Right forelimb (tissue), 1 donor: ENCODE results near the gene CALN1.
"Not testable (repeated sequence)": the region's sequence is repeated elsewhere in the genome, so short reads cannot be mapped to it uniquely, and the experiment has no call there.

Source experiments
- DNase-seq: peaks from one replicate; pipeline ENCODE4 v3.0.0-alpha.2; 2018

The CALN1 gene

DNA sequence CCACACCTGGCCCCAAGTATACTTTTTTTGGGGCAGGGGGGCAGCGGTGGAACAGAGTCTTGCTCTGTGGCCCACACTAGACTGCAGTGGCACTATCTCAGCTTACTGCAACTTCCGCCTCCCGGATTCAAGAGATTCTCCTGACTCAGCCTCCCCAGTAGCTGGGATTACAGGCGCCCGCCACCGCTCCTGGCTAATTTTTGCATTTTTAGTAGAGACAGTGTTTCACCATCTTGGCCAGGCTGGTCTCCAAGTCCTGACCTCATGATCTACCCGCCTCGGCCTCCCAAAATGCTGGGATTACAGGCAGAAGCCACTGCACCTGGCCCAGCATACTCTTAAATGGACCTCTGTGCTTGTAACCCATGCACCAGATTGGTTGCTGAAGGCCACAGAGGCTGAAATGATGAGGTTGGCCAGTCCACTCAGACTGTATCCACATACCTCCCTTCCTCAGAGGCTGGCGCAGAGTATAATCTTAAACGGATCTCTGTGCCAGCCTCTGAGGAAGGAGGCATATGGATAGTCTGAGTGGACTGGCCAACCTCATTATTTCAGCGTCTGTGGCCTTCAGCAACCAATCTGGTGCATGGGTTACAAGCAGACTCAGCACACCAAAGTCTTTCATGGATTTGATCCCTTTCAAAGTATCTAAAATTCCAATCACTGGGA, 3.0 kb downstream of the CALN1 start:
- DNase-seq, result no peak

DNA sequence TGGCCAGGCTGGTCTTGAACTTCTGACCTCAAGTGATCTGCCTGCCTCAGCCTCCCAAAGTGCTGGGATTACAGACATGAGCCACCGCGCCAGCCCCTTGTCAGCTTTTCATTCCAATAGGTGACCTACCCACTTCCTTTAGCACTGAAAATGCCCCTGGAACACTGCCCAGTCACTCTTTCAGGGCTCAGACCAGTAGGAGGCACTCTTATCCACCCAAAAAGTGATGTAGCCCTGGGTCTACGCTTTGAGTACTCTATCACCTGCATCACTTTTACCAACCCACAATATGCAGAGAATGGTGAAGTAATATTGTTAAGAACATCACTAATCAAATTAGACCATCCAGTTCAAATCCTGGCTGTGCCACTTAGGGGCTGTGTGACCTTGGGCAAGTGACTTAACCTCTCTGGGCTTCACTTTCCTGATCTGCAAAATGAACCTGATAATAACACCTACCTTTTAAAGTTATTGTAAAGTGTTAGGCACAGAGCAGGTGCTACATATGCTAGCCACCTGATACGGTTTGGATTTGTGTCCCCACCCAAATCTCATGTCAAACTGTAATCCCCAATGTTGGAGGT, 5.2 kb downstream of the CALN1 start:
- DNase-seq, result no peak

DNA sequence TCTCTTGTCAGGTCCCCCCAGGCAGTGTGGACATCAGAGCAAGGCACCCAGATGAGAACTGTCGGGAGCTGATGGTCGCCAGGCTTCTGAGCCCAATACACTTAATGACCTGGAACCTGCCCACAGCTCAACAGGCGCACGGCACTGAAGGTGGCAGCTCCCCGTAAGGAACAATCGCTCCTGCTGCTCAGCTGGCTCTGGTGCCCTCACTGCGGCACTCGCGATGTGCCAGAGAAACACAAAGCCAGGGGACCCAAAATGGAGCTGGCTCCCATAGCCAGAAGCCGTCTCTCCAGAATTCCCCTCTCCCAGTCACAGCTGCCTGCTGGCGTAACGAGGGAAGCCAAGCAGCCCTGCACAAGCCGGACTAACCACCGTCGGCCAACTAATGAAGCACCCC, 6.3 kb downstream of the CALN1 start:
- no peak for DNase-seq

GRCh38 chr7:72405418-72405817, 6.7 kb downstream of the CALN1 start:
- no peak for DNase-seq

DNA sequence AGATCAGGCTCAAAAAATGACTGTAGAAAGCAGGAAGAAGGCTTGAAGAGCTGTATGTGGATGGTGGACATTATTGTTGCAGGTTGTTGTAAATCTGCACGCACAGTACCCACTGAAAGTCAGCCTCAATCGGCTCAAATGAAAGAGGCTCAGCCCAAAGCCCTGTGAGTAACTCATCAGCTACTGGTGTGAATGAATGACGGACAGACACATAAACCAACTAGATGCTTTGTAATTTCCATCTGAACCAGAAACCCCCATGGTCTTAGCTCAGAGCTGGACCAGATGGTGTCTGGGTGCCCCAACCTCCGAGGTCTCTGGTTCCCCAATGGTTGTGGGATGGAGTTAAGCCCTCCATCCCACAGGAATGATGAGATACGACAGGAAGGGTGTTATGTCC, 7.4 kb downstream of the CALN1 start:
- no peak for DNase-seq

DNA sequence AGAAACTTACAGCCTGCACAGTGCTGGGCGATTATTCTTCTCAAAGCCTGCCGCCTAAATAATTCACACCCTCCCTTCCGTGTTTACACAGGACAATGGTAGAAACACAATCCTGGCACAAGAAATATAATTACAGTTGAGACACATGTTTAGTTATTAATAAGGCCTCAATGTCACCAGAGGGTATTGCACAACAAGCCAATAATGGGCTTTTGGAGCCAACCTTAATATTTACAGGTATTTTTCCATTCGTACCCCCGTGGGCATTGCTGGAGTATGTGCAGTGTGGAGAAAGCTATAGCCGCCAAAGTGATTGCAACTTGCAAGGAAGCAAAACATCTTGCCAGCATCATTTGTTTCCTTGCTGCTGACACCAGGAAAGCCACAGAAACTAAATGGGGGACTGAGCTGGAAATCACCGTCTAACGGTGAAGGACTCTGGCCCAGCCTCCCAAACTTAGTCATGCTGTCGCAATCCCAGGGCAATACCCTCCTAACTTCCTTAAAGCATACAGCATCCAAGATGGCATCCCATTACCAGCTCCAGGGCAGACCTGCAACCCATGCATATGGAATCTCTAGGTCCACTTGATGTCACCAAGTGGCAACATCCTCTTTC, 8.6 kb downstream of the CALN1 start:
- DNase-seq, result no peak

- no peak for DNase-seq
These were observed 18.1 kb downstream of the CALN1 start for GRCh38 chr7:72394016-72394415.

- no peak for DNase-seq
These were observed 20.2 kb downstream of the CALN1 start for GRCh38 chr7:72391821-72392377.

DNA sequence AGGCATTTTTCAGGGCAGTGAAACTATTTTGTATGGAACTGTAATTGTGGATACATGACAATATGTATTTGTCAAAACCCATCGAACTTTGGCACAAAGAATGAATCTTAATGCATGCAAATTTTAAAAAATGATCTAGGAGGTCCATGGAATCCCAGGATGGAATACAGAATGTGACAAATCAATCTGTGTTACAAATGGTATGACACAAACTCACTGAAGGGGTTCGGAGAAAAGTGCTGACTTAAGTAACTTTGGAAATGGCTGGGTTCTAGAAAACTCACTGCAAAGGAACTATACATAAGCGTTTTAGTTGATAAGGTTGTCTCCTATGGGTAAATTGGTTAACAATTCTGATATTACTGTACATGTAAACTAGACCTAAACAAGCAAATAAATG, 26.0 kb downstream of the CALN1 start:
- DNase-seq, result no peak

GRCh38 chr7:72362246-72362645, 49.9 kb downstream of the CALN1 start:
- DNase-seq, result no peak

- DNase-seq, result no peak
These were observed 66.9 kb downstream of the CALN1 start for GRCh38 chr7:72345208-72345727.

GRCh38 chr7:72343991-72344390, 68.1 kb downstream of the CALN1 start:
- no peak for DNase-seq

GRCh38 chr7:72343354-72343753, 68.8 kb downstream of the CALN1 start:
- DNase-seq, result not testable (repeated sequence)

GRCh38 chr7:72337390-72338167, 74.6 kb downstream of the CALN1 start:
- DNase-seq, result no peak

DNA sequence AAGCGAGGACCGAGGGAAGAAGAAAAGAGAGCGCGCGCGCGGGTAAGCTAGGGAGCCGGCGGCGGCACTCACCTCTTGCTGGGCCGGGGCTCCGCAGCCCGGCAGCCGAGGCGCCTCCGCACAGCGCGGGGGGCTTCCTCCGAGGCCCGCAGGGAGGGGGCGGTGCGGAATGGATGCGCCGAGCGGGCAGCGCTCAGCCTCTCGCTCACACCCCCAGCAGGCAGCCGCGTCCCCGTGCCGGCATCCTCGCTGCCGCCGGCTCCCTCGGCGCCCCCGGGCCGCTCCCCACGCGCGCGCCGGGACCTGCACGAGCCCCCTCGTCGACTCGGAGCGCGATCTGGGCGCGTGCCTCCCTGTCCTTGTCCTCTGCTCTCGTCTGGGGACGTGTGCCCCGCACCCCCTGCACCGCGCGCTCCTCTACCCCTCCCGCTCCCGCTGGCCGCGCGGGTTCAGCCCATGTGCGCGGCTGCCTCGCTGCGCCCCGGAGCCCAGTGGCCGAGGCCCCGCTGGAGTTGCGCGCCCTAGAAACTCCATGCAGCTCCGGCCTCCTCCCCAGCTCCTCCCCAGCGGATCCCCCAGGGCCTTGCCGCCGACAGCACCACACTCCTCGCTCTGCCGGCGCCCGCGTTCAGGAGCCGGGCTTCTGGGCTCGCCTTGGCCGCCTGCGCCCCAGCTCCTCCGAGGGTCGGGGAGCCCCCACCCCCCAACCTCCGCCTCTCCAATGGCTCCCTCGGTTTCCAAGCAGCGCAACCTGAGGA, 75.3 kb downstream of the CALN1 start:
- no peak for DNase-seq

DNA sequence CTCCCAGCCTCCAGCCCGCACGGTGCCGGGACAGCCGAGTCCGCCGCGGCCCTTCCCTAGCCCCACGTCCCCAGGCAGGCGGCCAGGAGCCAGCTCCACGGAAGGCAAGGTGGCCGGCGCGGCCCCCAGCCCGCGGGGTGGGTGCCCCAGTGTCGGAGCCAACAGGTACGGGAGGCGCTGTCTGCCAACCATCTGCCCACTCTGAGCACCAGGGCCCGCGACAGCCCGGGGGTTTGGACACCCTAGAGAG, 75.8 kb downstream of the CALN1 start:
- DNase-seq, result no peak

DNA sequence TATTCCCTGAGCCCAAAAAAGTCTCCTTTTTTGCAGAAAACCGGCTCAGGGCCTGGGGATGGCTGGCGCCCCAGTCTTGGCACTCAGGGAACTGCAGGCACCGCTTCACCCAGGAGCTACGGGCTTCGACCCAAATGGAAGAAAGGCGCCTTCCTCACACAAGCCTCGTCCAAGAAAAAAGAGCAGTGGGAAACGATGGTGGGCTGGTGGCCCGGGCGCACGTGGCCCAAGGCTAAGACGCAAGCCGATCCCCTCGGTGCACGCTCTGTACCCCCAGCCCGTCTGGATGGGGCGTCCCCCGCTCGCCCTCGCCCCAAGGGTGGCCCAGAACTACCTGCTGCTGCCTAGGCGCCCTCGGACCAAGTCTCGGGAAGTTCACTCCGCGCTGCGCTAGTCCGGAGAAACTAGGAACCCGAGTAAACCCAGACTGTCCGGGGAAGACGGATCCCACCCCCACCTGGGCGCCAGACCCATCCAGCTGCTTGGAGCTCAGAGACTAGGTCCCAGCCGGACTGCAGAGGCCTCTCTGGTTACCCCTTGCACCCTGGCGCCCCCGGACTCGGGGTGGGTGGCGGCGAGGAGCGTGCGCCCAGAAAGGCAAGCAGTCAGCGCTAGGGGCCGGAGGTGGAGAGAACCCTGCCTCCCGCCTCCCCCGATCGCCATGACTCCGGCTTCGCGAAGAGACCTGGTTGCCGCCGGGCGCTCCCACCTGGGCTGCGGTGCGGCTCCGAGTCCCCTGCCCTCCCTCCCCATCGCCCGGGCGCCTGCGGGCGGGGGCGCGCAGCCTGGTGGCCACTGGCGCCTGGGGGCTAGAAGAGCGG, 76.4 kb downstream of the CALN1 start:
- DNase-seq, result no peak

GRCh38 chr7:72334698-72335097, 77.4 kb downstream of the CALN1 start:
- DNase-seq, result no peak

DNA sequence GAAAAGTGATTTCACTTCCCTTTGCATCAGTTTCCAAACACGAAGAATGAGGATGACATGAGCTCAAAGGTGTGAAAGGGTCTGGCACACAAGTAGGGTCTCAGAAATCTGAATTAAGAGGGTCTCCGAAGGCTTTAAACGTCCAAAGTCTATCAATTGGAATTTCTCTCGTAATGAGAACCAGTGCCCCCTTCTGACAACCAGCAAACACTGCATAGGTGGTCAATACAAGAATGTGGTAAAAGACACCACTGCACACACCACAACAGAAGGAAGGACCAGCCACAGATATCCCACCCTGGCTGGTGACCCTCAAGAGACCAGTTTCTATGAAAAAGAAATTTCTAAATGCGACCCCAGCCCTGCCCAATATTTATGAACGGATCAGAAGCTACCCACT, 78.1 kb downstream of the CALN1 start:
- no peak for DNase-seq

DNA sequence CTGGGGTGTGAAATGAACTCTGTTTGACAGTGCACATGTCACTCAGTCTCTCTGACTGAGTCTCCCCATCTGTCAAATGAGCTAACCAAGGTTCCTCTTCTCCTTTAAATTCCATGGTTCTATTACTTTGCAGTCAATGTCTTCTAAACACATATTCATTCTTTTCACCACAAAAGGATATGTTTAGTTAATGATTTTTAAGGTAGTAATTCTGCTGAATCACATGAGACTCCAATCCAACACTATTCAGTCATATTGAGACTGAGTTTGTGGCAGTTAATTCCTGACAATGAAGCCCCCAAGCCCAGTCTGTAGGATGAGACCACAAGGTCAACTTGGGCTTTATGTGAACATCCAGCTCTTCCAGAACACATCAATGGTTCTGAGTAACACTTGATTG, 85.3 kb downstream of the CALN1 start:
- no peak for DNase-seq

GRCh38 chr7:72326365-72326764, 85.8 kb downstream of the CALN1 start:
- DNase-seq, result no peak

GRCh38 chr7:72325561-72325960, 86.6 kb downstream of the CALN1 start:
- no peak for DNase-seq
